H9 (cell line): ENCODE measurements around the gene IDUA. TPM values are rescaled to one million over a fixed set of nuclear protein-coding genes. Genes with fewer than 3 reads are reported as not detected.
A peak's percentile ranks its signal among the peaks of the same experiment; 100 is the strongest.

Source experiments
- DNase-seq: peaks from one replicate; pipeline ENCODE4 v3.0.0-alpha.2; 2017
- H2AFZ ChIP-seq: one replicate; pipeline ENCODE4 v1.6.1; 2013; ENCODE audit warnings: mild to moderate bottlenecking, low read length, control low read depth, moderate library complexity
- H2AK5ac ChIP-seq: 2 replicates; pipeline ENCODE4 v1.6.1; 2013; ENCODE audit warnings: low read length, control low read depth, mixed read lengths; ENCODE audit not compliant: insufficient read length
- H2BK120ac ChIP-seq: one replicate; pipeline ENCODE4 v1.6.1; 2013; ENCODE audit warnings: low read depth, mild to moderate bottlenecking, low read length, control low read depth, inconsistent platforms; ENCODE audit not compliant: poor library complexity, severe bottlenecking
- H2BK12ac ChIP-seq: 2 replicates; pipeline ENCODE4 v1.6.1; 2013; ENCODE audit warnings: low read length, control low read depth, mixed read lengths, low read depth; ENCODE audit not compliant: insufficient read length
- H2BK15ac ChIP-seq: 2 replicates; pipeline ENCODE4 v1.6.1; 2013; ENCODE audit warnings: low read depth, low read length, control low read depth
- H2BK20ac ChIP-seq: one replicate; pipeline ENCODE4 v1.6.1; 2013; ENCODE audit warnings: low read depth, mild to moderate bottlenecking, low read length, control low read depth, inconsistent platforms; ENCODE audit not compliant: poor library complexity, severe bottlenecking
- H2BK5ac ChIP-seq: 2 replicates; pipeline ENCODE4 v1.6.1; 2013; ENCODE audit warnings: low read length, control low read depth, mixed read lengths; ENCODE audit not compliant: insufficient read length
- H3K14ac ChIP-seq: 2 replicates; pipeline ENCODE4 v1.6.1; 2013; ENCODE audit warnings: low read length, control low read depth; ENCODE audit not compliant: insufficient read depth
- H3K18ac ChIP-seq: 2 replicates; pipeline ENCODE4 v1.6.1; 2013; ENCODE audit warnings: low read depth, mild to moderate bottlenecking, mixed read lengths, low read length, control low read depth; ENCODE audit not compliant: insufficient read length
- H3K23ac ChIP-seq: 2 replicates; pipeline ENCODE4 v1.6.1; 2013; ENCODE audit warnings: low read length, control low read depth, mixed read lengths, low read depth; ENCODE audit not compliant: insufficient read length
- H3K23me2 ChIP-seq: 2 replicates; pipeline ENCODE4 v1.6.1; 2013; ENCODE audit warnings: low read depth, mild to moderate bottlenecking, mixed read lengths, low read length, control low read depth; ENCODE audit not compliant: insufficient read length, poor library complexity, severe bottlenecking
- H3K27ac ChIP-seq: 2 replicates; pipeline ENCODE4 v1.5.1; 2013; ENCODE audit warnings: low read length, control low read depth, mixed read lengths, low read depth; ENCODE audit not compliant: insufficient read length
- H3K27me3 ChIP-seq: 2 replicates; pipeline ENCODE4 v1.6.1; 2013; ENCODE audit warnings: low read length, control low read depth, inconsistent platforms; ENCODE audit not compliant: insufficient read depth
- H3K4ac ChIP-seq: 2 replicates; pipeline ENCODE4 v1.6.1; 2013; ENCODE audit warnings: low read depth, mild to moderate bottlenecking, control low read depth, inconsistent platforms, low read length, moderate library complexity
- H3K4me1 ChIP-seq: 2 replicates; pipeline ENCODE4 v1.6.1; 2013; ENCODE audit warnings: low read length, control low read depth, inconsistent platforms; ENCODE audit not compliant: insufficient read depth
- H3K4me2 ChIP-seq: 2 replicates; pipeline ENCODE4 v1.6.1; 2013; ENCODE audit warnings: low read length, control low read depth, mixed read lengths; ENCODE audit not compliant: insufficient read length, insufficient read depth
- H3K56ac ChIP-seq: 2 replicates; pipeline ENCODE4 v1.6.1; 2013; ENCODE audit warnings: low read depth, mild to moderate bottlenecking, mixed read lengths, low read length, control low read depth; ENCODE audit not compliant: insufficient read length
- H3K79me1 ChIP-seq: 2 replicates; pipeline ENCODE4 v1.6.1; 2013; ENCODE audit warnings: low read depth, mild to moderate bottlenecking, moderate library complexity, low read length, control low read depth, inconsistent platforms; ENCODE audit not compliant: insufficient read depth, poor library complexity, severe bottlenecking
- H3K79me2 ChIP-seq: 2 replicates; pipeline ENCODE4 v1.6.1; 2013; ENCODE audit warnings: low read length, control low read depth, inconsistent platforms; ENCODE audit not compliant: insufficient read depth
- H3K9ac ChIP-seq: 2 replicates; pipeline ENCODE4 v1.6.1; 2013; ENCODE audit warnings: low read length, control low read depth, mixed read lengths; ENCODE audit not compliant: insufficient read length; ENCODE audit errors: extremely low read depth
- H3K9me3 ChIP-seq: one replicate; pipeline ENCODE4 v1.6.1; 2013; ENCODE audit warnings: low read depth, low read length, inconsistent platforms; ENCODE audit not compliant: control insufficient read depth
- H3T11ph ChIP-seq: one replicate; pipeline ENCODE4 v1.6.1; 2013; ENCODE audit warnings: mild to moderate bottlenecking, low read length, control low read depth, inconsistent platforms
- H4K20me1 ChIP-seq: one replicate; pipeline ENCODE4 v1.6.1; 2013; ENCODE audit not compliant: control insufficient read depth, insufficient read length, insufficient read depth
- H4K5ac ChIP-seq: 2 replicates; pipeline ENCODE4 v1.6.1; 2013; ENCODE audit warnings: low read depth, mild to moderate bottlenecking, mixed read lengths, low read length, control low read depth; ENCODE audit not compliant: insufficient read length
- H4K8ac ChIP-seq: replicated peaks from 2 replicates; pipeline ENCODE4 v1.6.1; 2013; ENCODE audit warnings: low read length, control low read depth, mixed read lengths, low read depth; ENCODE audit not compliant: insufficient read length
- H4K91ac ChIP-seq: 2 replicates; pipeline ENCODE4 v1.6.1; 2013; ENCODE audit warnings: low read depth, mild to moderate bottlenecking, moderate library complexity, mixed read lengths, low read length, control low read depth; ENCODE audit not compliant: insufficient read length
- H3K27ac Mint-ChIP-seq, 3 experiments: 2 replicates in 2 of 3; 3 replicates in 1 of 3; pipeline ENCODE4 v1.8.0; 2020 to 2021; ENCODE audit warnings: mixed read lengths in 3 of 3, mild to moderate bottlenecking in 1 of 3, moderate library complexity in 1 of 3
- H3K27me3 Mint-ChIP-seq: 2 replicates; pipeline ENCODE4 v1.8.0; 2021; ENCODE audit warnings: low read depth, mild to moderate bottlenecking, moderate library complexity, mixed read lengths
- H3K36me3 Mint-ChIP-seq, 3 experiments: 2 replicates in 2 of 3; 3 replicates in 1 of 3; pipeline ENCODE4 v1.8.0; 2020 to 2021; ENCODE audit warnings: low read depth in 3 of 3, mixed read lengths in 3 of 3; ENCODE audit not compliant: insufficient read depth in 1 of 3
- H3K4me1 Mint-ChIP-seq, 2 experiments: 2 replicates each; pipeline ENCODE4 v1.8.0; 2020; ENCODE audit warnings: mixed read lengths in 2 of 2
- H3K4me3 Mint-ChIP-seq, 2 experiments: 2 replicates in 1 of 2; 3 replicates in 1 of 2; pipeline ENCODE4 v1.8.0; 2020 to 2021; ENCODE audit warnings: mild to moderate bottlenecking in 2 of 2, mixed read lengths in 2 of 2, moderate library complexity in 1 of 2
- H3K9me3 Mint-ChIP-seq, 2 experiments: 2 replicates in 1 of 2; 3 replicates in 1 of 2; pipeline ENCODE4 v1.8.0; 2020; ENCODE audit warnings: mild to moderate bottlenecking in 2 of 2, mixed read lengths in 2 of 2, moderate library complexity in 1 of 2
- WGBS: extraction: QIAGEN DNeasy Blood & Tissue Kit; methylation state at CpG from one replicate; pipeline ENCODE4 v1.1.7; 2013; ENCODE audit warnings: missing lambda C conversion rate, low lambda C conversion rate, mixed read lengths; ENCODE audit not compliant: insufficient read length; ENCODE audit errors: extremely low coverage; 5-methylcytosine and 5-hydroxymethylcytosine counted together
- total RNA-seq: library from RNA; stranded (reverse); gene quantifications from 2 replicates; pipeline ENCODE4 v1.2.1, GENCODE V29; 2021
- TF ChIP-seq, protein P1 (sequence below): fragments of 200-600 bp; sonication (generic); conservative IDR thresholded peaks from 3 replicates; pipeline ENCODE4 v1.8.0; 2021; ENCODE audit warnings: antibody characterized with exemption, mild to moderate bottlenecking

Gene IDUA
- total RNA-seq, 1 experiment from 2014 or later = 14.5 TPM

DNA sequence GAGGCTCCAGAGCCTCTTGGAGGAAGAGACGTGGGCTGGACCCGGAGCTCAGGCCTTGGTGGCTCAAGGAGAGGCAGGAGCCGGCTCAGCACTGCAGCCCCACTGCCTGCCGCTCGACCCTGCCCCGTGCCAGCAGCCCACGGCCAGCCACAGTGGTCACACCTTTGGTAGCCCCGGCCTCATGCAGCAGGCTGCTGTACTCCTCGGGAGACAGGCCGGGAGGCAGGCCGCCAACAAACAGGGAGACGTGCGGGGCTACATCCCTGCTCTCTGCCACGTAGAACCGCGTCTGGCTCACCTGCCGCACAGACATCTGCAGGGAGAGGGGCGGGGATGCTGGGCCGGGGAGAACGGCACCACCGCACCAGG is 21.1 kb upstream of the IDUA start:
- Histone ChIP-seq H2AFZ (no peak overlapping the region), H3K27me3 (no peaks in the 10 kb centered on the region; the same call in 1 of the 2 replicates), H3K56ac (no peak overlapping the region), H3K4me2 (no peak overlapping the region), H3K9ac (no peak overlapping the region), H3K14ac (no peak overlapping the region), H2BK20ac (no peak overlapping the region), H3K4me1 (no peaks in the 10 kb centered on the region), H4K20me1 (no peaks in the 10 kb centered on the region), H4K5ac (no peak overlapping the region), H4K8ac (no peak overlapping the region), H3K9me3 (no peaks in the 10 kb centered on the region), H2BK15ac (no peak overlapping the region), H3T11ph (no peak overlapping the region), H2AK5ac (no peak overlapping the region), H2BK120ac (no peak overlapping the region), H3K18ac (no peak overlapping the region), H3K4ac (no peak overlapping the region), H3K79me1 (no peaks in the 10 kb centered on the region), H3K27ac (no peak overlapping the region), H3K23me2 (no peaks in the 10 kb centered on the region), H2BK5ac (no peak overlapping the region), H4K91ac (no peak overlapping the region), H3K79me2 (no peaks in the 10 kb centered on the region), H2BK12ac (no peak overlapping the region), H3K23ac (no peak overlapping the region)
- H3K27ac Mint-ChIP-seq = no peak overlapping the region
- H3K9me3 Mint-ChIP-seq = no peaks in the 10 kb centered on the region
- no peaks in the 10 kb centered on the region for H3K36me3 Mint-ChIP-seq
- WGBS = no CpG with 5 or more reads among the region's 21 CpGs
- no peak for DNase-seq
- peak overlapping the region in 1 of 2 experiments; percentile 20; a peak in 1 of 5 replicates for H3K4me3 Mint-ChIP-seq
- no peaks in the 10 kb centered on the region for H3K27me3 Mint-ChIP-seq
- TF ChIP-seq, protein P1, sequence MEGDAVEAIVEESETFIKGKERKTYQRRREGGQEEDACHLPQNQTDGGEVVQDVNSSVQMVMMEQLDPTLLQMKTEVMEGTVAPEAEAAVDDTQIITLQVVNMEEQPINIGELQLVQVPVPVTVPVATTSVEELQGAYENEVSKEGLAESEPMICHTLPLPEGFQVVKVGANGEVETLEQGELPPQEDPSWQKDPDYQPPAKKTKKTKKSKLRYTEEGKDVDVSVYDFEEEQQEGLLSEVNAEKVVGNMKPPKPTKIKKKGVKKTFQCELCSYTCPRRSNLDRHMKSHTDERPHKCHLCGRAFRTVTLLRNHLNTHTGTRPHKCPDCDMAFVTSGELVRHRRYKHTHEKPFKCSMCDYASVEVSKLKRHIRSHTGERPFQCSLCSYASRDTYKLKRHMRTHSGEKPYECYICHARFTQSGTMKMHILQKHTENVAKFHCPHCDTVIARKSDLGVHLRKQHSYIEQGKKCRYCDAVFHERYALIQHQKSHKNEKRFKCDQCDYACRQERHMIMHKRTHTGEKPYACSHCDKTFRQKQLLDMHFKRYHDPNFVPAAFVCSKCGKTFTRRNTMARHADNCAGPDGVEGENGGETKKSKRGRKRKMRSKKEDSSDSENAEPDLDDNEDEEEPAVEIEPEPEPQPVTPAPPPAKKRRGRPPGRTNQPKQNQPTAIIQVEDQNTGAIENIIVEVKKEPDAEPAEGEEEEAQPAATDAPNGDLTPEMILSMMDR = no peak
- H3K4me1 Mint-ChIP-seq = peaks cover 0 to 2% of the 10 kb centered on the region in 2 experiments; a peak in 1 of 4 replicates
